Gastrocnemius medialis (tissue), 4 donors: ENCODE data around the gene ROR1. TPM values are rescaled to one million over a fixed set of nuclear protein-coding genes. Genes with fewer than 3 reads are reported as not detected.

Experiments
- ATAC-seq, 2 donors: fragments of 150-250 bp; one replicate each; pipeline ENCODE4 v1.9.1; 2016
- DNase-seq, 2 donors: peaks; one replicate each; pipeline ENCODE4 v3.0.0-alpha.2; 2019
- H3K27ac ChIP-seq, 4 donors: fragments of 200-600 bp; sonication (generic); 1 replicate in 1 of 4; 2 replicates in 3 of 4; pipeline ENCODE4 v1.5.1; 2016 to 2018; ENCODE audit warnings: mild to moderate bottlenecking in 2 of 4, moderate library complexity in 1 of 4
- H3K27me3 ChIP-seq, 3 donors: fragments of 200-600 bp; sonication (generic) in 2 of 3; 1 replicate in 1 of 3; 2 replicates in 2 of 3; pipeline versions ENCODE4 v1.5.1 to v1.6.0; 2016 to 2019; ENCODE audit warnings: mild to moderate bottlenecking in 1 of 3, moderate library complexity in 1 of 3
- H3K36me3 ChIP-seq, 2 donors: fragments of 200-600 bp; sonication (generic) in 1 of 2; one replicate each; pipeline ENCODE4 v1.5.1; 2017 to 2018
- H3K4me1 ChIP-seq, 2 donors: fragments of 200-600 bp; sonication (generic) in 1 of 2; one replicate each; pipeline ENCODE4 v1.5.1; 2016 to 2017; ENCODE audit warnings: mild to moderate bottlenecking in 2 of 2
- H3K4me3 ChIP-seq, 4 donors: fragments of 200-600 bp; sonication (generic) in 3 of 4; 1 replicate in 1 of 4; 2 replicates in 3 of 4; pipeline ENCODE4 v1.5.1; 2016 to 2019; ENCODE audit warnings: mild to moderate bottlenecking in 2 of 4
- H3K9me3 ChIP-seq, 3 donors: fragments of 200-600 bp; sonication (generic) in 2 of 3; 1 replicate in 1 of 3; 2 replicates in 2 of 3; pipeline ENCODE4 v1.5.1; 2016 to 2019
- CTCF ChIP-seq, 5 experiments: fragments of 450-650 bp in 3 of 5; fragments of 200-600 bp in 2 of 5; sonication (generic) in 2 of 5; IDR thresholded peaks in 4 of 5; conservative IDR thresholded peaks in 1 of 5; 1 replicate in 4 of 5; 2 replicates in 1 of 5; pipeline ENCODE4 v1.5.1; 2016 to 2019; ENCODE audit warnings: antibody characterized with exemption in 5 of 5, mild to moderate bottlenecking in 3 of 5, moderate library complexity in 3 of 5
- POLR2A ChIP-seq, 2 donors: fragments of 450-650 bp; IDR thresholded peaks; one replicate each; pipeline ENCODE4 v1.6.1; 2017; ENCODE audit warnings: antibody characterized with exemption in 2 of 2, mild to moderate bottlenecking in 2 of 2, moderate library complexity in 2 of 2
- in situ Hi-C, 4 donors: fragments of 200-750 bp; cut with MboI; loops; one replicate each; pipeline versions ENCODE4 v1.15.0 to v1.8.0; 2017; ENCODE audit warnings: low sequenced_read_pairs in 4 of 4
- intact Hi-C: fragments of 100-400 bp; cut with DNase I; formaldehyde crosslinking; loops from one replicate; pipeline ENCODE4 v1.15.1; 2023; ENCODE audit warnings: low total_unique reads
- total RNA-seq, 4 donors: library from RNA; depleted of rRNA; stranded (reverse); fragments of >200 nt; gene quantifications; one replicate each; pipeline versions ENCODE4 v1.1.0 to v1.2.3, GENCODE V29; 2016

The ROR1 gene
- total RNA-seq, 4 donors from 2014 or later: 2.5 to 4.3 (median 3.6) TPM

- TF ChIP-seq CTCF (IDR thresholded peaks at IDR 0.05 in 4 of 5, conservative IDR thresholded peaks at IDR 0.05 in 1 of 5) (no peak), POLR2A (IDR thresholded peaks at IDR 0.05) (no peak)
- DNase-seq: no peak
- in situ Hi-C loops: no loop called here
- ATAC-seq: no peak
- Histone ChIP-seq H3K36me3 (no peaks in the 10 kb centered on the region), H3K27me3 (no peaks in the 10 kb centered on the region), H3K9me3 (no peaks in the 10 kb centered on the region), H3K27ac (no peak overlapping the region), H3K4me1 (no peaks in the 10 kb centered on the region), H3K4me3 (no peak overlapping the region)
- intact Hi-C loops: no loop called here
Measured at GRCh38 chr1:64013395-64013794, 239.6 kb downstream of the ROR1 start.

GRCh38 chr1:64019818-64020217 lies 246.0 kb downstream of the ROR1 start:
- ATAC-seq: peak; percentile 45 to 69
- no peak overlapping the region for H3K27ac ChIP-seq
- peaks cover 0 to 5% of the 10 kb centered on the region in 2 donors for H3K4me1 ChIP-seq
- in situ Hi-C loops (no loop called here), intact Hi-C loops (no loop called here)
- H3K9me3 ChIP-seq: no peaks in the 10 kb centered on the region
- no peaks in the 10 kb centered on the region for H3K36me3 ChIP-seq
- H3K27me3 ChIP-seq: no peaks in the 10 kb centered on the region
- no peak for DNase-seq
- peak overlapping the region in 1 of 4 donors; percentile 11 for H3K4me3 ChIP-seq
- TF ChIP-seq CTCF (IDR thresholded peaks at IDR 0.05 in 4 of 5, conservative IDR thresholded peaks at IDR 0.05 in 1 of 5): no peak
- TF ChIP-seq POLR2A (IDR thresholded peaks at IDR 0.05): no peak

- TF ChIP-seq CTCF (IDR thresholded peaks at IDR 0.05 in 4 of 5, conservative IDR thresholded peaks at IDR 0.05 in 1 of 5): no peak
- no peak for TF ChIP-seq POLR2A (IDR thresholded peaks at IDR 0.05)
- Histone ChIP-seq H3K27me3 (no peaks in the 10 kb centered on the region), H3K9me3 (no peaks in the 10 kb centered on the region), H3K36me3 (no peaks in the 10 kb centered on the region), H3K4me1 (peaks cover 0 to 5% of the 10 kb centered on the region in 2 donors), H3K27ac (no peak overlapping the region), H3K4me3 (no peak overlapping the region)
- intact Hi-C loops: no loop called here
- in situ Hi-C loops: no loop called here
- DNase-seq (no peak), ATAC-seq (no peak)
Measured at GRCh38 chr1:64021066-64021465, 247.2 kb downstream of the ROR1 start.

- H3K4me3 ChIP-seq: no peak overlapping the region
- no peaks in the 10 kb centered on the region for H3K36me3 ChIP-seq
- no peaks in the 10 kb centered on the region for H3K27me3 ChIP-seq
- DNase-seq (no peak), ATAC-seq (no peak)
- no peak overlapping the region for H3K27ac ChIP-seq
- TF ChIP-seq CTCF (IDR thresholded peaks at IDR 0.05 in 4 of 5, conservative IDR thresholded peaks at IDR 0.05 in 1 of 5): no peak
- no peak for TF ChIP-seq POLR2A (IDR thresholded peaks at IDR 0.05)
- H3K9me3 ChIP-seq: no peaks in the 10 kb centered on the region
- H3K4me1 ChIP-seq: peaks cover 0 to 4% of the 10 kb centered on the region in 2 donors
- in situ Hi-C loops (no loop called here), intact Hi-C loops (no loop called here)
Measured at GRCh38 chr1:64025051-64025450, 251.2 kb downstream of the ROR1 start.

- Histone ChIP-seq H3K27ac (no peak overlapping the region), H3K4me1 (no peaks in the 10 kb centered on the region), H3K36me3 (no peaks in the 10 kb centered on the region), H3K27me3 (no peaks in the 10 kb centered on the region), H3K9me3 (no peaks in the 10 kb centered on the region), H3K4me3 (no peak overlapping the region)
- in situ Hi-C loops (no loop called here), intact Hi-C loops (no loop called here)
- ATAC-seq (no peak), DNase-seq (no peak)
- no peak for TF ChIP-seq CTCF (IDR thresholded peaks at IDR 0.05 in 4 of 5, conservative IDR thresholded peaks at IDR 0.05 in 1 of 5)
- TF ChIP-seq POLR2A (IDR thresholded peaks at IDR 0.05): no peak
Measured at GRCh38 chr1:64029037-64029436, 255.2 kb downstream of the ROR1 start.
